ENCODE data around the gene CRPPA.

DNA sequence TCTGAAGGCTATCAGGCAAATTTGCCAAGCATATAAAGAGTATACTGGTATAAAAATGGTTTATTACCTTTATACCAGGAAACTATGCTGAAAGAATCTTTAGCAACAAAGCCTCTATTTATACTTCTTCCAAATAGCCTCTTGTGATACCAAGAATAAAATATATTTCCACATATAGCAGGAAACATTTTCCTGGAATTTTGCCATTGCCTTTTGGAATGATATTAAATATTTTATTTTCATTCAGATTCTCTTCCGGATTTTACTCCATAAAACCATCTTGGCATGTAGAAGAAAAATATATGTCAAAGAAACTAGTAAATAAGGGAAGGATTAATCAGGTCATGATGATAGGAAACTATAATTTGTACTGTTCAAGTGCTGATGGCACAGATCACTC lies 26.5 kb upstream of the CRPPA start:
- no peak for TF ChIP-seq CTCF (IDR thresholded peaks at IDR 0.05)
- TF ChIP-seq EP300 (IDR thresholded peaks at IDR 0.05) = no peak

All from tibial nerve (tissue), 4 donors.